Left renal pelvis (tissue), 4 donors: Measurements from ENCODE around the gene PBRM1. TPM values are rescaled to one million over a fixed set of nuclear protein-coding genes. Genes with fewer than 3 reads are reported as not detected.
"Not testable (repeated sequence)": the region's sequence is repeated elsewhere in the genome, so short reads cannot be mapped to it uniquely, and the experiment has no call there.

Source experiments
- DNase-seq, 4 donors: peaks; one replicate each; pipeline ENCODE4 v3.0.0-alpha.2; 2013; ENCODE audit warnings: low read depth in 4 of 4, low spot score in 3 of 4
- polyA plus RNA-seq, 4 donors: library from polyadenylated mRNA; unstranded; fragments of 120-200 nt; gene quantifications; one replicate each; pipeline ENCODE4 v1.2.1, GENCODE V29; 2013; ENCODE audit not compliant: insufficient read length in 4 of 4

PBRM1 gene
- polyA plus RNA-seq, 4 donors, result 57.9 to 66.9 (median 61.1) TPM

GRCh38 chr3:52527732-52528585 is 157.8 kb downstream of the PBRM1 start:
- no peak for DNase-seq

DNA sequence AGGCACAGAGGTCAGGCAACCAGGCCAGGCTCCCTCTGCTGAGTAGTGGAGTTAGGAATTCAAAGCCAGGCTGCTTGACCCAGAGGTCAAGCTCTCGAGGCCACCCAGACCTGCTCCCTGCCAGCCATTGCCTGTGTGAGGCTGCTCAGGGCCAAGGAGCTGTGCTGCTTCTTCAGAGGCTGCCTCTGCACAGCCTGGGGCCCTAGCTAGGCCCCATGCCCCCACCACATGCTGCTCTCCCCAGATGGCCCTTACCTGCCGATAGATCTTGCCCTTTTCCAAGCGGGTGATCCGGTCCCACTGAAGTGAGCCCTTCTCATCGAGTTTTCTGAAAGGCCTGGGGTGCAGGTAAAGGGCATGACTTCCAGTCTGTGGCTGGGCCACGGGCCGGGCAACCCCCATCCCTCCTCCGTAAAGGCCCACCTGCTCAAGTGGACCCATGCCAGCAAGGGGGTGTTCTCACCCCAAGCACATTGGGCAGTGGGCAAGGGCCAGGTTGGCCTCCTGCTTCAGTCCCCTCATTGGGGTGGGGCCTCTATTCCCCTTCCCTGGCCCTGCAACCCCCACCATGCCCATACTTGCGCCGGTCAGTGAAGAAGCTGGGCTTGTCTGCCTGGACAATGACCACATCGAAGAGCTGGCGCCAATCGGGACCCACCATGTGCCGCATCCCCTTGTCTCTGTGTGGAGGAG is 158.5 kb downstream of the PBRM1 start:
- no peak for DNase-seq

DNA sequence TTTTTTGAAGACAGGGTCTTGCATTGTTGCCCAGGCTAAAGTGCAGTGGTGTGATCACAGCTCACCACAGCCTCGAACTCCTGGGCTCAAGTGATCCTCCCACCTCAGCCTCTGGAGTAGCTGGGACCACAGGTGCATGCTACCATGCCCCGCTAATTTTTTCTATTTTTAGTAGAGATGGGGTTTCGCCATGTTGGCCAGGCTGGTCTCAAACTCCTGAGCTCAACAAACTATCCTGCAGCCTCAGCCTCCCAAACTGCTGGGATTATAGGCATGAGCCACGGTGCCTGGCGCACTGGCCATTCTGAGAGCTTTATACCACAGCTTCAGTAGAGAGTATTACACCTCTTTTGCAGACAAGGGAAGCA is 159.1 kb downstream of the PBRM1 start:
- DNase-seq, result not testable (repeated sequence)

- DNase-seq, result no peak
These were observed 159.8 kb downstream of the PBRM1 start for GRCh38 chr3:52525680-52526561.

- no peak for DNase-seq
These were observed 160.7 kb downstream of the PBRM1 start for GRCh38 chr3:52524752-52525679.

GRCh38 chr3:52524258-52524751 is 161.4 kb downstream of the PBRM1 start:
- no peak for DNase-seq

DNA sequence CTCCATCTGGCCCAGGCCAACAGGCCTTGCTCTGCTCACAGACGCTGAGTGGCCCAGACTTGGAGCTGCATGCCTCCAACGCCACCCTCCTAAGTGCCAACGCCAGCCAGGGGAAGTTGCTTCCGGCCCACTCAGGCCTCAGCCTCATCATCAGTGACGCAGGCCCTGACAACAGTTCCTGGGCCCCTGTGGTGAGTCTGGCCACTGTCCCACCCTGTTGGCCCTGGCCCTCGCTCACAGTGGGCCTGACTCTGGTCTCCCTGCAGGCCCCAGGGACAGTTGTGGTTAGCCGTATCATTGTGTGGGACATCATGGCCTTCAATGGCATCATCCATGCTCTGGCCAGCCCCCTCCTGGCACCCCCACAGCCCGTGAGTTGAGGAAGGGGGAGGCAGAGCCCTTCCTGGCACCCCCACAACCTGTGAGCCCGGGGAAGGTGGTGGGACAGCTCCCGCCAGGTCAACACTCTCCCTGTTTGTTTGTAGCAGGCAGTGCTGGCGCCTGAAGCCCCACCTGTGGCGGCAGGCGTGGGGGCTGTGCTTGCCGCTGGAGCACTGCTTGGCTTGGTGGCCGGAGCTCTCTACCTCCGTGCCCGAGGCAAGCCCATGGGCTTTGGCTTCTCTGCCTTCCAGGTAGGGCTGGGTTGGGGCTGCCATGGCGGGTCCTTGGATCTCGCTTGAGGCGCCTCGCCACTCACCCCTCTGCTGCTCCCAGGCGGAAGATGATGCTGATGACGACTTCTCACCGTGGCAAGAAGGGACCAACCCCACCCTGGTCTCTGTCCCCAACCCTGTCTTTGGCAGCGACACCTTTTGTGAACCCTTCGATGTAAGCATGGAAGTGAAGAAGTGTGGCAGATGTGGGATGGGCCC is 162.1 kb downstream of the PBRM1 start:
- no peak for DNase-seq

GRCh38 chr3:52522651-52523251 is 163.0 kb downstream of the PBRM1 start:
- no peak for DNase-seq

DNA sequence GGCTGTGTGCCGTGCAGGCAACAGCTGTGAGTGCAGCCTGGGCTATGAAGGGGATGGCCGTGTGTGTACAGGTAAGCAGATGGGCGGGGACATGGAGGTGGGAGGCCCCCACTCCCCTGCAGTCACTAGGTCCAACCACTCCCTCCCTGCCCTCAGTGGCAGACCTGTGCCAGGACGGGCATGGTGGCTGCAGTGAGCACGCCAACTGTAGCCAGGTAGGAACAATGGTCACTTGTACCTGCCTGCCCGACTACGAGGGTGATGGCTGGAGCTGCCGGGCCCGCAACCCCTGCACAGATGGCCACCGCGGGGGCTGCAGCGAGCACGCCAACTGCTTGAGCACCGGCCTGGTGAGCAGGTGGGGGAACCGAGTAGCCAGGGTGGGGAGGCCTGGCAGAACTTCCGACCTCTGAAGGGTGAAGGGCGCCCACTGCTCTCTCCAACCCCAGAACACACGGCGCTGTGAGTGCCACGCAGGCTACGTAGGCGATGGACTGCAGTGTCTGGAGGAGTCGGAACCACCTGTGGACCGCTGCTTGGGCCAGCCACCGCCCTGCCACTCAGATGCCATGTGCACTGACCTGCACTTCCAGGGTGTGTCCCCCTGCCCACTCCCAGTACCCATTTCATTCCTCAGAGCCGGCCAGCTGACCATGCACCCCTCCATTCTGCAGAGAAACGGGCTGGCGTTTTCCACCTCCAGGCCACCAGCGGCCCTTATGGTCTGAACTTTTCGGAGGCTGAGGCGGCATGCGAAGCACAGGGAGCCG is 163.6 kb downstream of the PBRM1 start:
- DNase-seq, result no peak

- DNase-seq, result no peak
These were observed 164.3 kb downstream of the PBRM1 start for GRCh38 chr3:52521488-52521824.

DNA sequence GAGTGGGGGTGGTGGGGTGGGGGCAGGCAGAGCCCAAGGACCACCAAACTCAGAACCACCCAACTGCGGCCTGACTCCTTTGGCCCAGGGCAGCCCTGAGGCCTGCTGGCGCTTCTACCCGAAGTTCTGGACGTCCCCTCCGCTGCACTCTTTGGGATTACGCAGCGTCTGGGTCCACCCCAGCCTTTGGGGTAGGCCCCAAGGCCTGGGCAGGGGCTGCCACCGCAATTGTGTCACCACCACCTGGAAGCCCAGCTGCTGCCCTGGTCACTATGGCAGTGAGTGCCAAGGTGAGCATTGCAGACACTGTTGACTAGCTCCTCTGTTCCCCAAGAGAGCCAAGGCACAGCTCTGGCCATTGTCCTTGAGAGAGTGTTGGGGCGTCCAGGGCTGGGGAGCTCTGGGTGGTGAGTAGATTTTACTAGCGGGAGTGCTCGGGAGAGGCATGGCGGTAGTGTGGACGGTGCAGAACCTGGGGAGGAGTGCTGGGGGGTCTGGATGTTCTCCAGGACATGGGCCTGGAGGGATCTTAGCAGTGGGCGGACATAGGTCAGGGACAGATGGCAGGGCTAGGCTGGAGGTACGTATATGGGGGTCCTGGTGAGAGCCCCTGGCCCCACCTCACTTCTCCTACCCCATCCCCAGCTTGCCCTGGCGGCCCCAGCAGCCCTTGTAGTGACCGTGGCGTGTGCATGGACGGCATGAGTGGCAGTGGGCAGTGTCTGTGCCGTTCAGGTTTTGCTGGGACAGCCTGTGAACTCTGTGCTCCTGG is 164.8 kb downstream of the PBRM1 start:
- no peak for DNase-seq

DNA sequence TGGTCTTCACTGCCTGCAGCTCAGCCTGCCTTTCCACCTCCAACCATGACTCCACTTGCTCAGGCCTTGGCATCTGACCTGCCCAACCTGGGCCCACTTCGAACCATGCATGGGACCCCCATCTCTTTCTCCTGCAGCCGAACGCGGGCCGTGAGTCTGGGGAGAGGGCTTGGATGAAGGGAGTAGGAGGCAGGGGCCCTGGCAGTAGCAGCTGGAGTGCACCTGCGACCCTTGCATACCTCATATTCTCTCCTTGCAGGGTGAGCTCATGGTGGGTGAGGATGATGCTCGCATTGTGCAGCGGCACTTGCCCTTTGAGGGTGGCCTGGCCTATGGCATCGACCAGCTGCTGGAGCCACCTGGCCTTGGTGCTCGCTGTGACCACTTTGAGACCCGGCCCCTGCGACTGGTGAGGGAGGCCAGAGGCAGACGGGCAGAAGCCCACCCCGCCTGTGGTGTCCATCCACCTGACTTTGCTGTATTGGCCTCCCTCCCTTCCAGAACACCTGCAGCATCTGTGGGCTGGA is 165.5 kb downstream of the PBRM1 start:
- DNase-seq, result no peak

- DNase-seq, result no peak
These were observed 166.1 kb downstream of the PBRM1 start for GRCh38 chr3:52519445-52520140.

DNA sequence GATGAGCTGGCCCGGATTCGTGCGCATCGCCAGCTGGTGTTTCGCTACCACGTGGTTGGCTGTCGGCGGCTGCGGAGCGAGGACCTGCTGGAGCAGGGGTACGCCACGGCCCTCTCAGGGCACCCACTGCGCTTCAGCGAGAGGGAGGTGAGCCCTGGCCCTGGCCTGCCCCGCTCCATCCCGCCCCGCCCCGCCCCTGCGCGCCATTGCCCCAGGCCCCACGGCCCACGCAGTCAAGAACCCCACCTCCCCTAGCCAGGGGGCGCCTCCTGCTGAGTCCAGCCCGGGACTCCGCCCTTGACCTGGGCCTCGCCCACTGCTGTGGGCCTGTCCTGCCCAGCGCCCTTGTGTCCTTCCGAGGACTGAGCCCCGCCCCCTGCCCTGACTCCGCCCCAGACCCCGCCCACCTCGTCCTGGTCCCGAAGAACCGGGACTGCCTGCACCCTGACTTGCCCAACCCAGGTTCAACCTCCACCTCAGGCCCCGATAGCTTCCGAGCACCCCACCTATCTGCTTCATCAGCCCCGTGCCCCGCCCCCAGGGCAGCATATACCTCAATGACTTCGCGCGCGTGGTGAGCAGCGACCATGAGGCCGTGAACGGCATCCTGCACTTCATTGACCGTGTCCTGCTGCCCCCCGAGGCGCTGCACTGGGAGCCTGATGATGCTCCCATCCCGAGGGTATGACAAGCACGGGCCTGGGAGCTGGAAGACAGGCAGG is 166.8 kb downstream of the PBRM1 start:
- no peak for DNase-seq
